Occipital lobe (tissue), 2 donors: ENCODE measurements around the gene GRM7. TPM values are rescaled to one million over a fixed set of nuclear protein-coding genes. Genes with fewer than 3 reads are reported as not detected.

Experiments used
- DNase-seq: peaks from one replicate; lab custom pipeline; 2025; lab: John Stamatoyannopoulos, UW
- total RNA-seq: library from RNA; depleted of rRNA; stranded (reverse); fragments of >200 nt; gene quantifications from one replicate; pipeline ENCODE4 v1.2.3, GENCODE V29; 2014

GRM7 gene
- total RNA-seq, 1 donor from 2014 or later = 98.9 TPM

- DNase-seq = no peak
These were observed 927.2 kb downstream of the GRM7 start for GRCh38 chr3:7787871-7788828.

- DNase-seq = no peak
These were observed 928.0 kb downstream of the GRM7 start for GRCh38 chr3:7788881-7789280.

- no peak for DNase-seq
These were observed 928.4 kb downstream of the GRM7 start for GRCh38 chr3:7789324-7789723.

- DNase-seq = no peak
These were observed 929.2 kb downstream of the GRM7 start for GRCh38 chr3:7790141-7790540.
